GM18498 (cell line): ENCODE data around the gene RINL.

Experiments
- ATAC-seq: cut with Tn5 transposase; IDR thresholded peaks from one replicate; pipeline ENCODE4 v1.9.1; 2021; ENCODE audit warnings: mild to moderate bottlenecking, moderate library complexity; ENCODE audit not compliant: unreplicated experiment

RINL gene

DNA sequence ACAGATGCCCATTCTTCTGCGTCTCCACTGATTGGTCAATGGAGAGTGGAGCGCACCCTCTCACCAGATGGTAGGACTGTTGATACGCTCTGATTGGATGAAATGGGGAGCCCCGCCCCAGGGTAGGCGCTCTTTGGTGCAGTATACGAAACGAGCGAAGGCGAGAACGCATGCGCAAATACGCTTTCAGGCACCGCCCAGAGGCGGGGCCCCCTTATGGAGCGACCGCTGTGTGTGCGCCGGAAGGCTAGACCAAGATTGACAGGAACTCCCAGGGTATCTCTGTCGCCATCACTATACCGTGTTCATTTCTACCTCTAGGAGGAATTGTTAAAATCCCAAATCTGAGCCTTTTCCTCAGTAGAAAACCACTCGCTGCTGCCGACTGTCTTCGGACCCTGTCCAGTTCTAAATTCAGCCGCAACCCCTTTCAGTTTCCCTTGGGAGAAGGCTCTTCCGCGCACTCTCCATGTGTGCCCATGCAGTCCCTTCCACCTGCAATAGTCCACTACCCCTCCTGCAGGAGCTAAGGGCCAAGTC is 27.6 kb downstream of the RINL start:
- ATAC-seq, result peak; percentile 69

- peak; percentile 58 for ATAC-seq
Measured at GRCh38 chr19:38849860-38850435, 28.1 kb downstream of the RINL start, which contains the start of gene HNRNPL. Gene HNRNPL, minus strand, starts transcription at chr19:38849986. Its CDS starts 20 bp downstream, at chr19:38849966.

DNA sequence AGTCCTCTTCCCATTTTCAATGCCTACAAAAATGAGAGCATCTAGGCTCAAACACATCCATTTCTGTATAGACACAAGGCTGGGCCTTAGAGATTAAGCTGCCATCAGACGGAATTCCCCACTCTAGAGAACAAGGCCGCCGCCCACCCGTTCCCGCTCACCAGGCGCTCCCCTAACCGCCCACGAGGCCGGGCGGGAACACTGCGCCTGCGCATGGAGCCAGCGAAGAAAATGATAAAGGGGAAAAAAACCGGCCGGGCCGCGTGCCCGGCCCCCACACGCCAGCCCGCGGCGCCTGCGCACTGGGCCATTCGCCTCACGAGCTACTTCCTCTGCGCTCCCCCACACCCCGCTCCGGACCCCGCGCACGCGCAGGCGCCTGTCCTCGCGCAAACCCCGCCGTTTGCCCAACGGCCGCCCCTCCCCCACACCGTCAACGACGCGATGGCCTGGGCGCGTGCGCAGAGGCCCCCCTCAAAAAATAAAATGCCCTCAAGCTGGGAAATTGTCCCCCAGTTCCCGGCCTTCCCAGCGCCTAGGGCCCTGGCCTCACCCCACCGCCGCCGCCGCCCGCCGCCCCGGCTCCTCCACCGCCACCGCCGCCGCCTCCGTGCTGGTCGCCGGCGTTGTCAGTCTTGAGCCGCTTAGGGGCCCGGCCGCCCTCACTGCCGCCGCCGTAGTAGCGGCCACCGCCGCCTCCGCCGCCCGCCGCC is 28.8 kb downstream of the RINL start:
- ATAC-seq, result peak; percentile 30

DNA sequence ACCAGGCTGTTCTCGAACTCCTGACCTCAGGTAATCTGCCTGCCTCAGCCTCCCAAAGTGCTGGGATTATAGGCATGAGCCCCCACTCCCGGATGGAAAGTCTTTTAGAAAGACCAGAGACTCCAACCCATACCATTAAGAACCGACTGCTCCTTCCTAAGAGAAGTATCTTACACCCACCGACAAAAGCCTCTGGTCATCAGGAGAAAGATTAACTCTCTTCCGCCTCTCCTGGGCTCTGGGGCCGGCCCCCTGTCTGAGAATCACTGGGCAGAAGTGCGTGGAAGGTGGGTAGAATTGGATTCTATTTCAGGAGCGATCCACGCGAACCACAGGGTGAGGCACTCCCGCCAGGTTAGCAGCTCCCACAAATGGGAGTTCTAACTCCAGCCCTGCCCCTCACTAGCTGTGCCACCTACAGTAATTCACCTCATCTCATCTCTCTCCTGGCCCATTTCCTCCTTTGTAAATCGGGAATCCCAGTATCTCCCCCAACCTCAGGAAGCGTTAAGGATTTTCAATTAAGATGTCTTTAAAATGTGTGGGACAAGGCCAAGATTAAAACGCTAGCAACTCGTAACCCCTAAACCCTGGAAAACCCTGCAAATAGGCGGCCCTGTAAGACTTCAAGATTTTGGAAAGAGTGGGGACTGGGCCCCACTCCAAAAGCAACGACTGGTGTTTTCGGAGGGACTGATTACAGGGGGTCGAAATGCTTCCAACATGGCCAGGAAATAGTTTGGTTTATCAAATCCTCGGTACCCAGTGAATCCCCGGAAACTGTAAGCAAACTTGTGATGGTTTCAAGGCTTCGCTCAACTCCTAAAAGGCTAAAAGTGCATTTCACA is 29.6 kb downstream of the RINL start:
- no peak for ATAC-seq

DNA sequence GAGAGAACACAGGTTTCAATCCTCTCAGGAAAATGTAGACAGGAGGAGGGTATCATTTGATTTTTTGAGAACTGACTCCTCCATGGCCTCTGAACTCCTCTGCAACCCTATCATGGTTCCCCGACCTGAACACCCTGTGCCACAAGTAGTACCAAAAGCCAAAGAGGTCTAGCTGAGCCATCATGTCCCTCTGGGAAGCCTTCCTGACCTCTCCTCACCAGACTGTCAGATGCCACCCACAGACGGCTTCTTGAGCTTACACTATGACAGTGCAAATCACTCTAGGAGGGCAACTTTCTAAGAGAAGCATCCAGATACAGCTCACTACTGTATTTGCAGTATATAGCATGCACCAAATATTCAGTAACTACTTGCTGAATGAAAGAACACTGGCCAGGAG is 32.0 kb downstream of the RINL start:
- no peak for ATAC-seq

GRCh38 chr19:38845374-38846024 is 32.6 kb downstream of the RINL start:
- ATAC-seq, result no peak

- ATAC-seq, result no peak
Measured at GRCh38 chr19:38844093-38844686, 33.9 kb downstream of the RINL start.

- no peak for ATAC-seq
Measured at GRCh38 chr19:38843175-38843758, 34.8 kb downstream of the RINL start.

- ATAC-seq, result no peak
Measured at GRCh38 chr19:38842439-38843174, 35.5 kb downstream of the RINL start.

GRCh38 chr19:38841787-38842438 is 36.2 kb downstream of the RINL start:
- no peak for ATAC-seq

- ATAC-seq, result no peak
Measured at GRCh38 chr19:38841180-38841766, 36.8 kb downstream of the RINL start.

- no peak for ATAC-seq
Measured at GRCh38 chr19:38840583-38840968, 37.5 kb downstream of the RINL start.

DNA sequence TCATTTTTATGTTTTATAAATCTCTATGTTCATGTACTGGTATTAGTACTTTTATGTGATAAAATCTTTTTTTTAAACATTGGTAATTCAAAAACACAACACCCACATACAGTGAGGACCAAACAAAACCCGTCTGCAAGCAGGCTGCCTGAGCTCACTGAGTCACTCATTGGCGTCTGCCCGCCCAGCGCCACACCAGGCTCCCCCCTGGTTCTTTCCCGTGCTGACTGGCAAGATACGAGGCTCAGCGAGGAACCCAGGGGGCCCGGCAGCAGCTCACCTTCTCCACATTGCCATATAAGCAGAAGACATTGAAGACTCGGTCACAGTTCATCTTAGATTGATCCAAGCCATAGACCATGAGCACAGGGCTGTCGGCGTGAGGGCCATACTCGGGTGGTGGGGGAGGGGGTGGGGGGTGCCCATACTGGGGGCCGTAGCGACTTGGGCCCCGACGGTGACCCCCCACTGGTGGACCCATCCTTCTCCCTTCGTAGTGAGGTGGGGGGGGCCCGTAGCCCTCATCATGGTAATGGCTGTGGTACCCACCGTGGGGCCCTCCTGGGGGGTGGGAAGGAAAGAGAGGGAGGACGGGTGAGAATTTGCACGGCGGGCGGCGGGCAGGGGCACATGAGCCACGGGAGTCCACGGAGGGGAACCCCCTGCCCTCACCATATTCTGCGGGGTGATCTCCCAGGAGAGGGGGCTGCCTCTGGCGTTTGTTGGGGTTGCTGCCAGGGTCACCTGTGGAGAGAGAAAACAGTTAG is 38.1 kb downstream of the RINL start:
- no peak for ATAC-seq

DNA sequence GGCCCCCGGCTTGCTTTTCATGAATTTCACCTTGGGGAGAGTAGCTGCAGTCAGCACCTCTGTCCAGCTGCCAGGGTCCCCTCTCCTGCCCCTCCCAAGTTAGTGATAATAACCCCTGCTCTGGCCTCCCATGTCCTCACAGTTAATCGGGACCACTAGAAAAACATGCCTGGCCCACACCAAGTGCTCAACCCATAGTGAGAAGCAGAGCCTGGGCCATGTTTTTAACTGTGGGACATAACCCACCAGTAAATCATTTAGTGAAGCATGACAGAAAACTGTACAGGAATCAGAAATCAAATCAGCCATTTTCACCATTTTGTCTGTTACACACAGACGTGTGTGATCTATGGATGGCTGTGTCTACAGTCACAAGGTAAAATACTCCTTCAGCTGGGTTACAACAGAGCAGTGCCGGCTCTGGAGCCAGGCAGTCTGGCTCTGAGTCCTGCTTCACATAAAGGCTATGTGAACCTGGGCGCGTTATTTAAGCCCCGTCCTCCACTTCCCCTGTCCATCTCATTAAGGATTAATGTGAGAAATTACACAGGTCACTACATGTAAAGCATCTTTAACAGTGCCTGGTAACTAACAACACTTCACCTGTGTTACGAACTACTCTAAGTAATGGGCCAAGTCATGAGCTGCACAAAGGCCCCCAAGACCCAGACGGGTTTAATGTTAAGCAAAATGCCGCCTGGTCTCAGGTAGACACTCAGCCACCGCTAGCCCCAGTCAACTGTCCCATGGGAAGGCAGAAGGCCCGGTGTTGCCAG is 38.9 kb downstream of the RINL start:
- ATAC-seq, result no peak

GRCh38 chr19:38838208-38838985 is 39.7 kb downstream of the RINL start:
- no peak for ATAC-seq

DNA sequence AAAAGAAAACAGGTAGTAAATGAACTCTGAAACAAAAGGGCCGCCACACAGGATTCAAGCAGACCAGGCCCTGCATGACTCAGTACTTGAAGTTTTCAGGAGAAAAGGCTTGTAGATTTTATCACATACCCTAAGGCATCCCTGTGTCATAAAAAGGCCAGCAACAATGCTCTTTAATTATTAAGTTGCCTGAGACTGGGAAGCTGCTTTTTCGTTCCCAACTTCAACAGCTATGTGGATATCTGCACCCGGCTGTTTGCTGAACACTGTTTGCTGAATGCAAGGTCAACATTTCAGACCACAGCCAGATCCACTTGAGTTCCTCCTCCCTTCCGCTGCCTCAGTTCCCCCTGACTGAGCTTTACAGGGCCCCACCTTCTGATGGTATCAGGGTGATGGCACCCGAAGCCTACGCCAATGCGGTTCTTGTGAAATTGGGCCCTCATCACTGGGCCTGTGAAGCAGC is 40.4 kb downstream of the RINL start:
- no peak for ATAC-seq
